Activated T-cell treated with anti-CD3 and anti-CD28 coated beads, Interleukin-2, amount 50 U/mL, for 4 hours (primary cell): ENCODE measurements around the gene FANCL. TPM values are rescaled to one million over a fixed set of nuclear protein-coding genes. Genes with fewer than 3 reads are reported as not detected.

Experiments used
- ATAC-seq, 2 donors: fragments of 200-7000 bp; cut with Tn5 transposase; one replicate each; pipeline ENCODE4 v1.10.0; 2021
- DNase-seq: peaks from one replicate; pipeline ENCODE4 v3.0.0-alpha.2; 2020
- H3K27me3 Mint-ChIP-seq: one replicate; pipeline ENCODE4 v1.8.0; 2021; ENCODE audit warnings: low read depth, mixed read lengths
- H3K36me3 Mint-ChIP-seq: one replicate; pipeline ENCODE4 v1.8.0; 2022; ENCODE audit warnings: mixed read lengths; ENCODE audit not compliant: insufficient read depth
- H3K4me1 Mint-ChIP-seq: one replicate; pipeline ENCODE4 v1.8.0; 2021; ENCODE audit warnings: low read depth, mixed read lengths
- H3K4me3 Mint-ChIP-seq: one replicate; pipeline ENCODE4 v1.8.0; 2021; ENCODE audit warnings: mild to moderate bottlenecking, moderate library complexity, mixed read lengths
- H3K9me3 Mint-ChIP-seq: one replicate; pipeline ENCODE4 v1.8.0; 2021; ENCODE audit warnings: mixed read lengths
- total RNA-seq, 3 donors: library from RNA; stranded (reverse); gene quantifications; one replicate each; pipeline ENCODE4 v1.2.1, GENCODE V29; 2021

Gene FANCL
- total RNA-seq, 3 donors from 2014 or later = 7.7 to 9.2 (median 8.3) TPM

GRCh38 chr2:58110765-58111164 lies 130.4 kb downstream of the FANCL start:
- no peaks in the 10 kb centered on the region for H3K27me3 Mint-ChIP-seq
- H3K4me3 Mint-ChIP-seq = no peak overlapping the region
- no peak for ATAC-seq
- peaks cover 13% of the 10 kb centered on the region for H3K4me1 Mint-ChIP-seq
- no peak for DNase-seq
- no peaks in the 10 kb centered on the region for H3K9me3 Mint-ChIP-seq
- peaks cover 34% of the 10 kb centered on the region for H3K36me3 Mint-ChIP-seq

GRCh38 chr2:58109481-58109880 lies 131.6 kb downstream of the FANCL start:
- Mint-ChIP-seq H3K36me3 (peaks cover 28% of the 10 kb centered on the region), H3K4me3 (no peak overlapping the region), H3K4me1 (peaks cover 13% of the 10 kb centered on the region), H3K27me3 (no peaks in the 10 kb centered on the region), H3K9me3 (no peaks in the 10 kb centered on the region)
- no peak for ATAC-seq
- no peak for DNase-seq

Other genes starting within 250 kb of the FANCL start
- gene VRK2, start 194.5 kb downstream of the FANCL start, total RNA-seq = 10 to 100 TPM; 21.5 to 29.8 (median 25.5) TPM